Measurements from ENCODE around the gene KCNAB1.

The KCNAB1 gene

DNA sequence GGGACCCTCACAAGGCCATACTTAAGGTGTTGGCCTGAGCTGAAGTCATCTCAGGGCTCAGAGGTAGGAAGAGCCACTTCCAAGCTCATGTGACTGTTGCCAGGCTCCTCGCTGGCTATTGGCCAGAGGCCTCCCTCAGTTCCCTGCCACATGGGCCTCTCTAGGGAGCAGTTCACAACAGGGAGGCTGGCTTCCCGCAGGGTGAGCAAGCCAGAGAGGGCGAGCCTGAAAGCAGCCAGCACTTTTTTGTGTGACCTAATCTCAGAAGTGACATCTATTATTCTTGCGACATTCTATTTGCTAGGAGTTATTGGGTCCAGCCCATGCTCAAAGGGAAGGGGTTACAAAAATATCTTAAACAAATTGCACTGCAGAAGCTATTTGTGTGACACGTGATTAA, 233.2 kb downstream of the KCNAB1 start:
- Histone ChIP-seq H3K9ac (ENCODE audit: low read length) (no peak overlapping the region), H3K4me3 (ENCODE audit: low read length) (no peak overlapping the region), H3K4me1 (ENCODE audit: control insufficient read depth, insufficient read depth, low read length) (no peaks in the 10 kb centered on the region), H3K36me3 (ENCODE audit: control insufficient read depth, insufficient read depth, low read length) (no peaks in the 10 kb centered on the region), H3K27me3 (ENCODE audit: control insufficient read depth, insufficient read depth, low read length) (no peaks in the 10 kb centered on the region), H3K9me3 (ENCODE audit: control insufficient read depth, low read length) (no peaks in the 10 kb centered on the region)

DNA sequence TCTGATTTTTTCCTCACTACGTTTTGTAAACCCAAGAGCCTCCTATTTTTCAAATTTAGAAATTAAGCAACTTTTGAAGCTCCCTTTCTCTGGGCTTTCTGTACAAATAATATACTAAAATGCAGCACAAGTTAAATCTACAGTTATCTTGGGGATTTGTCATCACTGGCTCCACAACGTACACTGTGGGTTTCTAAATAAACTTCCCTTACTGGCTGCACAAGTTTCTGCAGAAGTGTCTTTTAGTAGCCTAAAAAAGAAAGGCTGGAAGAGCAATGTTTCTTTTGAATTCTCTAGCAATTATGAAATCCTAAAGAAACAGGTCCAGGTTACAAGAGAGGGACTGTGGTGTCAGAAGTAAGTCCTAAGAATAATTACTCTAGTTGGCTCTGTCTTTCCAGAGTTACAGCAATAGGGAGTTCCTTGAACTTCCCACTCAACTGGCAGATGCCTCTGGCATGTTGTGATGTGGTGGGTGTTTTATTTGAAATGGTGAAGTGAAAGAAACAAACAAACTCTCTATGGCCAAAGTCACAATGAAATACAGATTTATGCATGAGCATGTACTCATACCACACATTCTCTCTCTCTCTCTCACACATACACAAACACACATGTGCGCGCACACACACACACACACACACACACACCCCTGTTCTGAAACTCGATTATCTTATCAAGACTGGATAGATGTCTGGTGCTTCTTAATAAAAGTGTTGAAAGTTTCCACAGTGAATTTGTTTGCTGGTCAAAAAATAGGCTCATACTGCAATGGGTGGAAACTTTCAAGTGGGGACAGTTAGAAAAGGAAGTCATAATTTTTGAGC, 236.4 kb downstream of the KCNAB1 start:
- H3K36me3 ChIP-seq (ENCODE audit: control insufficient read depth, insufficient read depth, low read length) = no peaks in the 10 kb centered on the region
- H3K4me3 ChIP-seq (ENCODE audit: low read length) = no peak overlapping the region
- H3K9me3 ChIP-seq (ENCODE audit: control insufficient read depth, low read length) = no peaks in the 10 kb centered on the region
- no peak overlapping the region for H3K9ac ChIP-seq (ENCODE audit: low read length)
- H3K27me3 ChIP-seq (ENCODE audit: control insufficient read depth, insufficient read depth, low read length) = no peaks in the 10 kb centered on the region
- H3K4me1 ChIP-seq (ENCODE audit: control insufficient read depth, insufficient read depth, low read length) = no peaks in the 10 kb centered on the region

DNA sequence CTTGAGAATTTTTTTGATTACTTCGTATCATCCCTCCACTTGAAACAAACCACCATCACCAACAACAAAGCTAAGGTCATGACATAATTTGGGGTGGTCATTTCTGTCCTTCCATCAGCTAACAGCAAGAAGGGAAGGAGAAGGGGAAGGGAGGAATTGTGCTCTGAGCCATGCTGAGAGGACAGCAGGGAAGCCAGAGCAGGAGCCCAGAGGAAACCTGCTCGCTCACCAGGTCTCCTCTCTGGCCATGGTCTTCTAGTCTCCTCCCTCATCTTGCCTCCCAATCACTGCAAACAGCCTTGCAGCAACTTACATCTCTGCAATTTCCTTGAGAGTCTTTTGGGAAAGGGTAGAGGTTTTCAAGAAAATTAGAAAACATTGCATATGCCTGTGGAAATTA, 237.9 kb downstream of the KCNAB1 start:
- H3K4me3 ChIP-seq (ENCODE audit: low read length) = no peak overlapping the region
- H3K9me3 ChIP-seq (ENCODE audit: control insufficient read depth, low read length) = no peaks in the 10 kb centered on the region
- H3K9ac ChIP-seq (ENCODE audit: low read length) = no peak overlapping the region
- no peaks in the 10 kb centered on the region for H3K4me1 ChIP-seq (ENCODE audit: control insufficient read depth, insufficient read depth, low read length)
- no peaks in the 10 kb centered on the region for H3K36me3 ChIP-seq (ENCODE audit: control insufficient read depth, insufficient read depth, low read length)
- H3K27me3 ChIP-seq (ENCODE audit: control insufficient read depth, insufficient read depth, low read length) = no peaks in the 10 kb centered on the region

DNA sequence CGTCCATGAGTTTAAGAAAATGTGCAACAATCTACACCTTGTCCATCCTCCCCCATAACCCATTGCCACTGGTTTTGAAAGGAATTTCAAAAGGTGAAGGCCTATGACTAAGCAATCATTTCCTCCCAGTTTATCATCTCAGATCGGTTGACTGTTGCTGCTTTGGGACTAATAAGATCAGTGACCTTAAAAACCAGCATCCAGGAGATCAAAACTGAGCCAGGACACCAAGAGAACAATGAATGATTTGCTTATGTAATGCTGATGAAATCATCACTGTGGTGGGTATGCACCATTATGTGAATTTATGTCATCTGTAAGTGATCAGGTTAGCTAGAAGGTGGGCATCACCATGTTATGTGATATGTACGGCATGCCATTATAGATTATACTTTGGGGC, 239.0 kb downstream of the KCNAB1 start:
- Histone ChIP-seq H3K36me3 (ENCODE audit: control insufficient read depth, insufficient read depth, low read length) (no peaks in the 10 kb centered on the region), H3K4me1 (ENCODE audit: control insufficient read depth, insufficient read depth, low read length) (no peaks in the 10 kb centered on the region), H3K9me3 (ENCODE audit: control insufficient read depth, low read length) (no peaks in the 10 kb centered on the region), H3K9ac (ENCODE audit: low read length) (no peak overlapping the region), H3K27me3 (ENCODE audit: control insufficient read depth, insufficient read depth, low read length) (no peaks in the 10 kb centered on the region), H3K4me3 (ENCODE audit: low read length) (no peak overlapping the region)

DNA sequence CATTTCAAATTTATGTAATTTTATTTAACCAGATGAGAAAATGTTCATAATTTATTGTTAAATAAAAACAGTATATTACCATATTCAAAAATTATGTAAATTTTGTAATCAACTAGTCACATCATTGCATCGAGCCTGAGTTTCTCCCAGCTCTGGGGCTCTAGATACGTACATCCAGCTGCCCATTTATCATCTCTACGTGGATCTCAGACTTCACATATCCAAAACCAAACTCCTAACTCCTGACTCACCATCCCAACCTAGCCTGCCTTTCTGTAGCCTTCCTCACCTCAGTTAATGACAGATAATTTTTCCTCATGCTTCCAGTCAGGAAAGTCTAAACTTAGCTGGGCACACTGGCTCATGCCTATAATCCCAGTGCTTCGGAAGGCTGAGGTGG, 239.7 kb downstream of the KCNAB1 start:
- no peak overlapping the region for H3K9ac ChIP-seq (ENCODE audit: low read length)
- H3K36me3 ChIP-seq (ENCODE audit: control insufficient read depth, insufficient read depth, low read length) = no peaks in the 10 kb centered on the region
- H3K4me1 ChIP-seq (ENCODE audit: control insufficient read depth, insufficient read depth, low read length) = no peaks in the 10 kb centered on the region
- no peak overlapping the region for H3K4me3 ChIP-seq (ENCODE audit: low read length)
- H3K27me3 ChIP-seq (ENCODE audit: control insufficient read depth, insufficient read depth, low read length) = no peaks in the 10 kb centered on the region
- no peaks in the 10 kb centered on the region for H3K9me3 ChIP-seq (ENCODE audit: control insufficient read depth, low read length)

DNA sequence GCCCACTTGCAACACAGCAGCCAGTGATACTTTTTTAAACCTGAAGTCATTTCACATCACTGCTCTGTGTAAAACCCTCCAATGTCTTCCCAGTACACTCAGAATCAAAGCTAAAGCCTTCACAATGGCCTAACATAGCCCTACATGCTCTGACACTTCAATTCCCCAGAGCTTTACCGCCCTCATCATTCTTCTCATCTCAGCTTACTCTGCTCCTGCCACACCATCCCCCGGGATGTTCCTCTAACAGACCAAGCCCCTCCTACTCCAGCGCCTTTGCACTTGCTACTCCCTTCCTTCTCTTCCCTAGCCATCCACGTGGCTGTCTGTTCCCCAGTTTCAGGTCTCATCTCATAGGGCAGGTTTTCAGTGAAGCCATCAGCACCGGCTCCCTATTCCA, 240.6 kb downstream of the KCNAB1 start:
- Histone ChIP-seq H3K4me1 (ENCODE audit: control insufficient read depth, insufficient read depth, low read length) (no peaks in the 10 kb centered on the region), H3K27me3 (ENCODE audit: control insufficient read depth, insufficient read depth, low read length) (no peaks in the 10 kb centered on the region), H3K4me3 (ENCODE audit: low read length) (no peak overlapping the region), H3K9ac (ENCODE audit: low read length) (no peak overlapping the region), H3K9me3 (ENCODE audit: control insufficient read depth, low read length) (no peaks in the 10 kb centered on the region), H3K36me3 (ENCODE audit: control insufficient read depth, insufficient read depth, low read length) (no peaks in the 10 kb centered on the region)

DNA sequence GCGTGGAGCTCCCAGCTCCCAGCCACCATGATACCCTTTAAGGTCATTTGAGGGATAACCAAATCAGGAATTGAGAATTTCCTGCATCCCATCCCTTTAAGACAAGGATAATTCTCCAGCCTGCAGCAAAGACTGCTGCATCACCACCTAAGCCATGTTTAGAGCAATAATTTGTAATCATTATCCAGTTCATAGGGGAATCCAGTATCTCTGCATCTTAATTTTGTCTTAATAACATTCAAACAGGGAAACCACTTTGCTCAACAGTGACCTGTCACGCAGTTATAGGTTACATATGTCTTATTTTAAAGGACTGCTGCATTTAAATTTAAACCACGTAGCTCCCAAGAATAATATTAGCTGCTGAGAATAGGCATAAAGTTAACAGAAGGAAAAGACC, 246.2 kb downstream of the KCNAB1 start:
- H3K9me3 ChIP-seq (ENCODE audit: control insufficient read depth, low read length) = no peaks in the 10 kb centered on the region
- H3K9ac ChIP-seq (ENCODE audit: low read length) = no peak overlapping the region
- H3K4me1 ChIP-seq (ENCODE audit: control insufficient read depth, insufficient read depth, low read length) = no peaks in the 10 kb centered on the region
- H3K4me3 ChIP-seq (ENCODE audit: low read length) = no peak overlapping the region
- H3K36me3 ChIP-seq (ENCODE audit: control insufficient read depth, insufficient read depth, low read length) = no peaks in the 10 kb centered on the region
- H3K27me3 ChIP-seq (ENCODE audit: control insufficient read depth, insufficient read depth, low read length) = no peaks in the 10 kb centered on the region

DNA sequence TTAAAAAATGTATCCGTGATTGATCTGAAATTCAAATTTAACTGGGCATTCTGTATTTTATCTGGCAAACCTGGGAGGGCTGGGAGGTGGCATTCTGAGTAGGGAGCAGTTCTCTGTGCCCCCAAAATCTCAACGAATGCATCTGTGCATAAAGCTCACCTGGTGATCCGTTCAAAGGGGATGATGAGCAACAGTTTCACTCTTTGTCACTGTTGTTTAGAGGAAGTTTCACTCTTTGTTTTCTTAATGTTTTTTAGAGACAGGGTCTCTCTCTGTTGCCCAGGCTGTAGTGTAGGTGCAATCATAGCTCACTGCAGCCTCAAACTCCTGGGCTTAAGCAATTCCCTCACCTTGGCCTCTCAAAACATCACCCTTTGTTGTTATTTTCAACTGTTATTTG, 247.8 kb downstream of the KCNAB1 start:
- no peaks in the 10 kb centered on the region for H3K4me1 ChIP-seq (ENCODE audit: control insufficient read depth, insufficient read depth, low read length)
- H3K9me3 ChIP-seq (ENCODE audit: control insufficient read depth, low read length) = no peaks in the 10 kb centered on the region
- H3K27me3 ChIP-seq (ENCODE audit: control insufficient read depth, insufficient read depth, low read length) = no peaks in the 10 kb centered on the region
- H3K9ac ChIP-seq (ENCODE audit: low read length) = no peak overlapping the region
- H3K36me3 ChIP-seq (ENCODE audit: control insufficient read depth, insufficient read depth, low read length) = no peaks in the 10 kb centered on the region
- no peak overlapping the region for H3K4me3 ChIP-seq (ENCODE audit: low read length)

DNA sequence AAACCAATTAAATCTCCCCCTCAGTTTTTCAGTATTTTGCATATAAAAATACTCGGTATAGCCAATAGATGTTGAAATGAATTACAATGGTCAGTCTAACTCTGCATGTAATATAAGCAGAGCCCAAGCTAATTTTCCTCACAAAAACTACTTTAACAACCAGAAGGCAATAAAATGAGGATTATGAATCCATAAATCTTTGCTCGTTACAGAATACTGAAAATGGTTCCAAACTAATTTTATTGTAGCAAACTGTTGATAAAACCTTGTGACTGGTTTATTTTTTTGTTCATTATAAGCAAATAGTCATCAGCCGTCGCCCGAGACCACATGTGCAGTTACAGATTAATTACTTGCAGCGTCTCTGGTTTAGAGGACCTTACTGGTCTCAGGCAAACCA, 251.3 kb downstream of the KCNAB1 start:
- no peak overlapping the region for H3K4me3 ChIP-seq (ENCODE audit: low read length)
- no peaks in the 10 kb centered on the region for H3K4me1 ChIP-seq (ENCODE audit: control insufficient read depth, insufficient read depth, low read length)
- H3K36me3 ChIP-seq (ENCODE audit: control insufficient read depth, insufficient read depth, low read length) = no peaks in the 10 kb centered on the region
- no peaks in the 10 kb centered on the region for H3K9me3 ChIP-seq (ENCODE audit: control insufficient read depth, low read length)
- no peaks in the 10 kb centered on the region for H3K27me3 ChIP-seq (ENCODE audit: control insufficient read depth, insufficient read depth, low read length)
- H3K9ac ChIP-seq (ENCODE audit: low read length) = no peak overlapping the region

DNA sequence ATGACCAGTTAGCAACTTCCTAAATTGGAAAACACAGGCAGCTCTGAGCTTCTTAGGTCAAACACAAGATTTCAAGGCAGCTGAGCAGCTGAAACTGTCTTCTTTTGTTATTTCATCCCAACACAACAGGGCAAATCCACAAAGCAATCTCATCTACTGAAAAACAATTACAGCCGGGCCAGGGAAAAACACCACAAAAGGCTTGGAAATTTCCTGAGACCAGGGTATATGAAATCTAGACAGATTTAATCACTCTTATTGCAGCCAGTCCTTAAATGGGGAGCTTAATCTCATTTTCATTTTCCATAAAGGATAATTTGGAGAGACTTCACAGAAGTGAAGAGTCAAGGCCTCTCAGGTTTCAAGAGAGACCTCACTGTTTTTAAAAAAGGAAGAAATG, 252.7 kb downstream of the KCNAB1 start:
- H3K4me1 ChIP-seq (ENCODE audit: control insufficient read depth, insufficient read depth, low read length) = no peaks in the 10 kb centered on the region
- no peak overlapping the region for H3K4me3 ChIP-seq (ENCODE audit: low read length)
- no peaks in the 10 kb centered on the region for H3K9me3 ChIP-seq (ENCODE audit: control insufficient read depth, low read length)
- no peak overlapping the region for H3K9ac ChIP-seq (ENCODE audit: low read length)
- no peaks in the 10 kb centered on the region for H3K36me3 ChIP-seq (ENCODE audit: control insufficient read depth, insufficient read depth, low read length)
- no peaks in the 10 kb centered on the region for H3K27me3 ChIP-seq (ENCODE audit: control insufficient read depth, insufficient read depth, low read length)

DNA sequence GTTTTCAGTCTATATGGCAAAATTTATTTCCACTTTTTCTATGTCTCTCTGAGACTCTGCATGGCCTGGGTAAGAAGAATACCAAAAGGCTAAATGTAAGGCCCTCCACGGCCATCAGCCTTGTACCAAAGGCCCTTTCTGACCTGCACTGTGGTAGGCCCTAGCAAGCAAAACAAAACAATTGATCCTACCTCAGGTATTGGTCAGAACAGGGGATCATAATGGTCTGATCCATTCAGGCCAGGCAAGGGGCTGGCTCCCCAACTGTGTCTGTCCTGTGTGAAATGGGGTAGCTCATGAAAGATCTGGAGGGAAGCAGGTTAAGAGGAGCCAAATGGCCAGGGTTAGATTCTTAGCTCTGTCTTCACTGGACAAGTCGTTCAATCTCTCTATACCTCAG, 253.3 kb downstream of the KCNAB1 start:
- H3K9ac ChIP-seq (ENCODE audit: low read length) = no peak overlapping the region
- H3K36me3 ChIP-seq (ENCODE audit: control insufficient read depth, insufficient read depth, low read length) = no peaks in the 10 kb centered on the region

DNA sequence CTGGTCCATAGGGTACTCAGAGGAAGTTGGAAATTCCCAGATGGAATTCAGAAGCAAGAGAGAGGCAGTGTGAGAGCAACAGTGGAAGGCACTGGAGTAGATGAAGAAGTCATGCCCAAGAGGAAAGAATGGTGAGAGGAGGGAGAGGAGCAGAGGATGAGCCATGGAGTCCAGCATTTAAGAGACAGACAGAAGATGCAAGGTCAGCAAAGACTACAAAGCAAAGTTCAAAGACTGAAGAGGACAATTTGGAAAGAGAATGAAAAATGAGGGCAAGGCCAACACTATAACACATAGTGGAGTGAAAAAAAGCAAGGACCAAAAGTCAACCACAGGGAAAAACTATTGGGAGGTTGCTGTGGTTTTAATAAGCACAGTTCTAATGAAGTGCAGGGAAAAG, 255.8 kb downstream of the KCNAB1 start:
- Histone ChIP-seq H3K4me3 (ENCODE audit: low read length) (no peak overlapping the region), H3K9me3 (ENCODE audit: control insufficient read depth, low read length) (no peaks in the 10 kb centered on the region), H3K27me3 (ENCODE audit: control insufficient read depth, insufficient read depth, low read length) (no peaks in the 10 kb centered on the region), H3K9ac (ENCODE audit: low read length) (no peak overlapping the region), H3K4me1 (ENCODE audit: control insufficient read depth, insufficient read depth, low read length) (peaks cover 7% of the 10 kb centered on the region), H3K36me3 (ENCODE audit: control insufficient read depth, insufficient read depth, low read length) (no peaks in the 10 kb centered on the region)

More for the DNA sequence above, 253.3 kb downstream of the KCNAB1 start:
- no peaks in the 10 kb centered on the region for H3K4me1 ChIP-seq (ENCODE audit: control insufficient read depth, insufficient read depth, low read length)
- H3K4me3 ChIP-seq (ENCODE audit: low read length) = no peak overlapping the region
- no peaks in the 10 kb centered on the region for H3K27me3 ChIP-seq (ENCODE audit: control insufficient read depth, insufficient read depth, low read length)
- H3K9me3 ChIP-seq (ENCODE audit: control insufficient read depth, low read length) = no peaks in the 10 kb centered on the region

DNA sequence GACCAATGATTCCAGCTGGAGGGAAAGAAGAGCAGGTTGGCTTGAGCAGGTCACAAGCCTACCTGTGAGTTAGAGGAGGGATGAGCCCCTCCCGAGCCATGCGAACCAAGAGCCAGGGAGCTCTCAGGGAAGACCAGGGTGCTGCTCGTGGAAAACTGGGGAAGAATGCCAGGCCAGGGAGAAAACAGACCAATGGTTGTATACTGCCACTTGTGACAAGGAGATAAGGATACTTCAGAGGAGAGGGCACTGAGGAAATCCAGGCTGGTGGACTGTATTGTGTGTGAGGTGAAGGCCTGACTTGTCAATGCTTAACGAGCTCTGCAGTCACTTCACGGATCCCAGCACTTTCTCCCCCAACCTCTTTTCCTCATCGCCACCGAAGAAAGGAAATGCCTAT, 256.9 kb downstream of the KCNAB1 start:
- Histone ChIP-seq H3K9ac (ENCODE audit: low read length) (no peak overlapping the region), H3K36me3 (ENCODE audit: control insufficient read depth, insufficient read depth, low read length) (no peaks in the 10 kb centered on the region), H3K27me3 (ENCODE audit: control insufficient read depth, insufficient read depth, low read length) (no peaks in the 10 kb centered on the region), H3K9me3 (ENCODE audit: control insufficient read depth, low read length) (no peaks in the 10 kb centered on the region), H3K4me1 (ENCODE audit: control insufficient read depth, insufficient read depth, low read length) (peaks cover 7% of the 10 kb centered on the region), H3K4me3 (ENCODE audit: low read length) (no peak overlapping the region)

Data from mucosa of stomach (tissue), 1 donor.